Measurements from ENCODE around the gene ASCL5. TPM values are rescaled to one million over a fixed set of nuclear protein-coding genes. Genes with fewer than 3 reads are reported as not detected.

The ASCL5 gene
- total RNA-seq, 1 experiment from 2014 or later = 0.15 TPM

DNA sequence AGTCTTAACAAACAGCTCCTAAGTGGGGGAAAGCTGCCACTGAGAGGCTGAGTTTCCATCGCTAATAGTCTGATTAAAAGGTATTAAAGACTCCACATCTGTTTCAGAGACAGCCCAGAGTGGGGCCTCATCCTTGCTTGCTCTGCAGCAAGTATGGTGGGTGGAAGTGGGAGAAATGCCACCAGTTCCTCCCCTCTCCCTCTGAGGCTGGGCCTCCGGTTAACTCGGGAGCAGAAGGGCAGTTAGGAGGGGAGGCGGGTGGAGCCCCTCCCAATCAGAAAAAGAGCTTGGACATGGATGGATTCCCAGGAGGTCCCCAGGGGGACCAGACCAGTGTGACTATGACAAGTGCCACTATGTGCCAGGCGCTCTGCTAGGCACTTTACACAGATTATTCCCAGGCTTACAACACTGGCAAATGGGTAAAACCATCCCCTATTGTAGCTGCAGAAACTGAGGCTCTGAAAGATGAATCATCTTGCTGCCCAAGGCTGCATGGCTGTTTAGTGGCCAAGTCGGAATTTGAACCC lies 11.4 kb upstream of the ASCL5 start:
- no peaks in the 10 kb centered on the region for H3K4me1 Mint-ChIP-seq
- H2BK5ac ChIP-seq (ENCODE audit: insufficient read length, low read length) = no peak overlapping the region
- no peaks in the 10 kb centered on the region for H3K9me3 ChIP-seq (ENCODE audit: control insufficient read depth, low read depth, low read length)
- no peak overlapping the region for H3T11ph ChIP-seq (ENCODE audit: low read length)
- no peak overlapping the region for H3K14ac ChIP-seq (ENCODE audit: insufficient read depth, low read length)
- no peaks in the 10 kb centered on the region for H3K79me2 ChIP-seq (ENCODE audit: insufficient read depth, low read length)
- no peaks in the 10 kb centered on the region for H3K79me1 ChIP-seq (ENCODE audit: insufficient read depth, low read depth, low read length, poor library complexity, severe bottlenecking)
- no peak overlapping the region for H3K27ac ChIP-seq (ENCODE audit: insufficient read length, low read depth, low read length)
- no peaks in the 10 kb centered on the region; a peak in 1 of 5 replicates for H3K9me3 Mint-ChIP-seq
- TF ChIP-seq, protein P1, sequence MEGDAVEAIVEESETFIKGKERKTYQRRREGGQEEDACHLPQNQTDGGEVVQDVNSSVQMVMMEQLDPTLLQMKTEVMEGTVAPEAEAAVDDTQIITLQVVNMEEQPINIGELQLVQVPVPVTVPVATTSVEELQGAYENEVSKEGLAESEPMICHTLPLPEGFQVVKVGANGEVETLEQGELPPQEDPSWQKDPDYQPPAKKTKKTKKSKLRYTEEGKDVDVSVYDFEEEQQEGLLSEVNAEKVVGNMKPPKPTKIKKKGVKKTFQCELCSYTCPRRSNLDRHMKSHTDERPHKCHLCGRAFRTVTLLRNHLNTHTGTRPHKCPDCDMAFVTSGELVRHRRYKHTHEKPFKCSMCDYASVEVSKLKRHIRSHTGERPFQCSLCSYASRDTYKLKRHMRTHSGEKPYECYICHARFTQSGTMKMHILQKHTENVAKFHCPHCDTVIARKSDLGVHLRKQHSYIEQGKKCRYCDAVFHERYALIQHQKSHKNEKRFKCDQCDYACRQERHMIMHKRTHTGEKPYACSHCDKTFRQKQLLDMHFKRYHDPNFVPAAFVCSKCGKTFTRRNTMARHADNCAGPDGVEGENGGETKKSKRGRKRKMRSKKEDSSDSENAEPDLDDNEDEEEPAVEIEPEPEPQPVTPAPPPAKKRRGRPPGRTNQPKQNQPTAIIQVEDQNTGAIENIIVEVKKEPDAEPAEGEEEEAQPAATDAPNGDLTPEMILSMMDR (conservative IDR thresholded peaks at IDR 0.05) = no peak
- no peak overlapping the region for H2AK5ac ChIP-seq (ENCODE audit: insufficient read length, low read length)
- H4K8ac ChIP-seq (replicated peaks; ENCODE audit: insufficient read length, low read depth, low read length) = no peak overlapping the region
- no peak overlapping the region for H2BK15ac ChIP-seq (ENCODE audit: low read depth, low read length)
- H3K4me1 ChIP-seq (ENCODE audit: insufficient read depth, low read length) = no peaks in the 10 kb centered on the region
- no peak overlapping the region for H3K23ac ChIP-seq (ENCODE audit: insufficient read length, low read depth, low read length)
- WGBS (ENCODE audit: extremely low coverage, insufficient read length, low lambda C conversion rate) = no CpG with 5 or more reads among the region's 6 CpGs
- H3K4ac ChIP-seq (ENCODE audit: low read depth, low read length) = no peak overlapping the region
- H3K9ac ChIP-seq (ENCODE audit: extremely low read depth, insufficient read length, low read length) = no peak overlapping the region
- H2BK120ac ChIP-seq (ENCODE audit: low read depth, low read length, poor library complexity, severe bottlenecking) = no peak overlapping the region
- no peak overlapping the region for H3K18ac ChIP-seq (ENCODE audit: insufficient read length, low read depth, low read length)
- no peaks in the 10 kb centered on the region for H3K27me3 Mint-ChIP-seq (ENCODE audit: low read depth)
- no peak overlapping the region for H3K56ac ChIP-seq (ENCODE audit: insufficient read length, low read depth, low read length)
- H3K27ac Mint-ChIP-seq = no peak overlapping the region
- H3K4me2 ChIP-seq (ENCODE audit: insufficient read depth, insufficient read length, low read length) = no peak overlapping the region
- H2BK20ac ChIP-seq (ENCODE audit: low read depth, low read length, poor library complexity, severe bottlenecking) = no peak overlapping the region
- no peak overlapping the region for H2AFZ ChIP-seq (ENCODE audit: low read length)
- no peak for DNase-seq
- no peak overlapping the region for H4K5ac ChIP-seq (ENCODE audit: insufficient read length, low read depth, low read length)
- no peak overlapping the region for H3K4me3 Mint-ChIP-seq
- H3K36me3 Mint-ChIP-seq (ENCODE audit: insufficient read depth in 1 of 3, low read depth in 3 of 3) = peaks cover 35 to 80% (median 80%) of the 10 kb centered on the region in 3 experiments; a peak in 6 of 7 replicates
- H4K20me1 ChIP-seq (ENCODE audit: control insufficient read depth, insufficient read depth, insufficient read length) = no peaks in the 10 kb centered on the region
- H3K27me3 ChIP-seq (ENCODE audit: insufficient read depth, low read length) = no peaks in the 10 kb centered on the region
- H3K23me2 ChIP-seq (ENCODE audit: insufficient read length, low read depth, low read length, poor library complexity, severe bottlenecking) = no peaks in the 10 kb centered on the region
- no peak overlapping the region for H2BK12ac ChIP-seq (ENCODE audit: insufficient read length, low read depth, low read length)
- no peak overlapping the region for H4K91ac ChIP-seq (ENCODE audit: insufficient read length, low read depth, low read length)
